Stimulated activated CD8-positive, alpha-beta memory T cell treated with anti-CD3 and anti-CD28 coated beads, Interleukin-12 subunit alpha, Interleukin-12 subunit beta, amount 100 ng/mL, for 24 hours (primary cell): ENCODE results near the gene CD244.

ENCODE experiments used
- DNase-seq: peaks from one replicate; pipeline ENCODE4 v3.0.0-alpha.2; 2020; ENCODE audit errors: extremely low read depth

Gene CD244

DNA sequence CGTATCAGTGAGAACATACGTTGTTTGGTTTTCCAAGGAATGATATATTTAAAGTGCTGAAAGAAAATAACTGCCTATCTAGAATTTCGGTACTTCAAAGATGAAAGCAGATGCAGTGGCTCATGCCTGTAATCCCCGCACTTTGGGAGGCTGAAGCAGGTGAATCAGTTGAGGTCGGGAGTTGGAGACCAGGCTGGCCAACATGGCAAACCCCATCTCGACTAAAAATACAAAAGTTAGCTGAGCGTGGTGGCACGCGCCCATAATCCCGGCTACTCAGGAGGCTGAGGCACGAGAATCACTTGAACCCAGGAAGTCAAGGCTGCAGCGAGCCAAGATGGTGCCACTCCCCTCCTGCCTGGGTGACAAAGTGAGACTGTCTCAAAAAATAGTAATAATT, 16.4 kb downstream of the CD244 start:
- no peak for DNase-seq

GRCh38 chr1:160844447-160845232, 18.0 kb downstream of the CD244 start:
- no peak for DNase-seq

DNA sequence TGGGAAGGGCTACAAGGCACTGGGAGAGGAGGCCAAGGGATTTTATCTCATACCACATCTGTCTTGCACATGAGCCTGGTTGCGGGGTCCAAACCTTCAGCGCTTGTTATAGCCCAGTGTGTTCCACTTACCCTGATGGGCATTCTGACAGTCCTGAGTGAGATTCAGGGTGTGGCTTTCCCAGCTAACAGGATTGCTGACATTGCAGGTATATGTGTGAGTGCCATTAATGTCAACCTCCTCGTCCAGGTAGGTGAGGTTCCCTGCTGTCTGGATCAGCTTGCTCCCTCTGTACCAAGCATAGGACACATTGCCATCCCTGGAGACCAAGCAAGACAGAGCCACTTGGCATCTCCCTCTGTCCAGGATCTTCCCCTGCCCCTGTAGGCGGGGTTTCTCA, 21.6 kb downstream of the CD244 start:
- no peak for DNase-seq

GRCh38 chr1:160839746-160840145, 22.9 kb downstream of the CD244 start:
- DNase-seq = no peak

DNA sequence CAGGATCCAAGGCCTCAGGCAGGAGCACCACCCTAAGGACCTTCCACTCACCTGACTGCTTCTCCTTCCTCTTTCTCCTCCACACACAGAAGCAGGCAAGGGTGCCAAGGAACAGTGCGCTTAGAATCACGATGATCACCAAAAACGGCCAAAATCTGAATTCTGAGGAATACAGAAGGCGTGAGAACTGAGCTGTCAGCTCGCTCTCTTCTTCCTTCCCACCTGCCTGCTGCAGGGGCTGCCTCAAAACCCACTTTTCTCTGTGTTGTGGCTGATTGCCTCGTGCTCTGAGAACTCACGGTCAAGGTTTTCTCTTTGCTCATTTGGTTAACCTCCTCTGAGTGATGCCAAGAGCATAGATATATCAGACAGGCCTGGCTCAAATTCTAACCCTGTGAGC, 23.8 kb downstream of the CD244 start:
- DNase-seq = no peak

GRCh38 chr1:160837558-160838205, 25.0 kb downstream of the CD244 start:
- peak; percentile 55 for DNase-seq

DNA sequence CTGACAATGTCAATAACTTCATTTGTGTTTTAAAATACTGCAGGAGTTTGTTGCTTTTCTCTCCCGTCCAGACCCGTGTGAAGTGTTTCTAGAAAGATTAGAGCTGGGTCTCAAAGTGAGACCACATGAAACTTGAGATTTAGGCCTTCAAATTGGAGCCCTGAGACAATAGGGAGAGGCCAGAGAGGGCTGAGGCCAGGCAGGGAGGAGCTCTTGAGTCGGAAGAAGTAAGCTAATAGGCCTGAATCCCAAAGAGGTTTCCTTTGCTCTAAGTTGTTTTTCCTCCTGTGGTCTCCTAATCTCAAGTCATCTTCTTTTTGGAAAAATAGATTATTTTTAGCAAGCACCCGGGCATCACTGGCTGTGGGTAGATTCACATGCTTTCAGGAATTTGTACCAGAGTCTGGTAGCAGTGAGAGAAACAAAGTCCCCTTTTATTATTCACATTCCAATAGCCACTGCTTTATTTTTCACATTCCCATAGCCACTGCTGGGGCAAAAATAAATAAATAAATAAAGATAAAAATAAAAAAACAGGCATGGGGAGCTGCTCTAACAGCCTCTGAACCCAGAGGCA, 25.6 kb downstream of the CD244 start:
- no peak for DNase-seq

DNA sequence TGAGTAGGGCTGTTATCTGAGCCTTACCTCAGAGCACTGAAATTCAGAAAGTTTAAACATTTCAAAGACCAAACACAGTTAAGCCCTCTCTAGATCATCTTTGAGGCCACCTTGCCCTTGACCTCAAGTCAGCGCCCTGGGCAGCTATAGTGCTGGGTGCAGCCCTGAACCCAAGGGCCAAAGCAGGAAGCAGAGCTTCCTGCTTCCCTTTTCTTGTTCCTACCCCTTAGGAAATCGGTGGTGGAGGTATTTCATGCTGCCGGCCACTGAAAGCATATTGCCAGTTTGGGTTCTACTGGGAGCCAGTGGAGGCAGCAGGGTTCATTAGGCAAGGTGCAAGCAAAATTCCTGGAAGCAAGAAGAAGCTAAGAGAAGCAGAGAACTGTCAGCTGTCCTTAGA, 26.1 kb downstream of the CD244 start:
- DNase-seq = no peak

- DNase-seq = no peak
Measured at GRCh38 chr1:160835751-160836150, 26.9 kb downstream of the CD244 start.

DNA sequence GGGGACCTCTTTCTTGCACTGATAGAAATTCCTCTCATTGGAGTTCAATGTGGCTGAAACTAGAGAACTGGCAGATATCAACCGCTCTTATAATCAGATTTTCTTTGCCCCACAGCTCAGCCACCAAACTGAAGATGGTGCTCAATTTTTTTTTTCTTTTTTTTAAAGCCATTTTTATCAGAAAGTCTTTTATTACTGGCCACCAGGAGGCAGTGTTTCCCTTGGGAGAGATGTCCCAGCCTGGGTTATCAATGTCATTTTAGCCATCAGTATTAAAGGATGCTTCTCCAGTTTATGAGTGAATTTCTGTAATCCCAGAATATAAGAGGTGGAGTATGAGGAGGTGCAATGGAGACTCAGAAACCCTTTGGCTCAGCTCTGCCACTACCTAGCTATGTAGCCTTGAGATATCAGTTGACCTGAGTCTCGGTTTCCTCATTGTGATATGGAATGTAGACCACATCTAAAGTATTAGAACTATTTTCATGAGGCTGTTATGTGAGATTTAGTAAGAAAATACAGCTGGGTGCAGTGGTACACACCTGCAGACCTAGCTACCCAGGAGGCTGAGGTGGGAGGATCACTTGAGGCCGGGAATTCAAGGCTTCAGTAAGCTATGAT, 27.6 kb downstream of the CD244 start:
- no peak for DNase-seq

DNA sequence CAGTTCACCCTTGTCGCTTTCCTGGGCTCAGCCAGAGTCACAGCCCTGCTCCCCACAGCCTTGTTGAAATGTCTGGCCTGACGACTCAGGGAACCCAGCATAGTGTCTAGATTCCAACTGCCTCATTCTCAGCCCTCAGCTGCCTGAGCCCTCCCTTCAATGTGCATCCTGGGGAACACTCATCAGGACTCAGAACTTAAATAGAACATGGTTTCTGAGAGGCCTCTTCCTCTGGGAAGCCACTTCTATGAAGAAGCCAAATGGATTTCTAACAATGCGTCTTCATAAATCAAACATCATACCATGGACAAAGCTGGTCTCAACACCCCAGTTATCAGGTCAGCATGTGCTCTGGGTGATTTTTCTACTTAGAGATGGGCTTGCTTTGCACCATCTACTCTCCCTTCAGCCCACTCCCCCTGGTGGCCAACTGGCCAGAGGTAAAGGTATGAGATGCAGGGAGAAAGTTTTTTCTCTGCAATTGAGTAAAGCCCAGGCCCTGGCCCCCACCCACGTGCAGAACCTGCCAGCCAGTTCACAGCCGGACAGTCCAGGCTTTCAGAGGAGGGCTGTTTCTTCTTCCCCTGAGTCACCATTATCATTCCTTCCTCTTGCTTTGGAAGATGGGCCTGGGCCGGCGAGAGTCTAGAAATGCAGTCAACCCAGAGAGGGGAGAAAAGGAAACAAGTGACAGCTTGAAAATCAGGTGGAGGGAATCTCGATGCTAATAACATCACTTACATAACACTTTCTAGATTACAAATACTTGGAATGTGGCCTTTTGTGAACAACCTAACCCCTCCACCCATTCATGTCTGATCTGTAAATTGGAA, 32.1 kb downstream of the CD244 start:
- DNase-seq = peak; percentile 45

GRCh38 chr1:160829766-160830165, 32.9 kb downstream of the CD244 start:
- DNase-seq = no peak

DNA sequence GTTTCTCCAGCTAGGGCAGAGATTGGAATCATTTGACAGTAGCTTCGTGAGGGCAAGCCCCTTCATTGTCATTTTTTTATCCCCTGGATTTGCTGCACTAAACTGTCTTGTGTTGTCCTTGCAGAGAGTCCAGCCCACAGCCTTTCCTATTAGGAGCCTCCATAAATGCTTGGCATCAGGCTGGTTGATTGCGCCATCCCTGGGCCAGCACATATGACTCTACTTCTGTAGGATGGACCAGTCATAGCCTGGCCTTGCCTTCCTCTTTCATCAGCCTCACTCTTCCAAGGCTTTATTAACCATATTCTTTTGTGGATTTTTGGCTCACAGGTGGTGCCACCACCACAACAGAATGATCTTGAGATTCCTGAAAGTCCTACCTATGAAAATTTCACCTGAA, 35.3 kb downstream of the CD244 start:
- DNase-seq = no peak

- DNase-seq = no peak
Measured at GRCh38 chr1:160826546-160826945, 36.1 kb downstream of the CD244 start.

DNA sequence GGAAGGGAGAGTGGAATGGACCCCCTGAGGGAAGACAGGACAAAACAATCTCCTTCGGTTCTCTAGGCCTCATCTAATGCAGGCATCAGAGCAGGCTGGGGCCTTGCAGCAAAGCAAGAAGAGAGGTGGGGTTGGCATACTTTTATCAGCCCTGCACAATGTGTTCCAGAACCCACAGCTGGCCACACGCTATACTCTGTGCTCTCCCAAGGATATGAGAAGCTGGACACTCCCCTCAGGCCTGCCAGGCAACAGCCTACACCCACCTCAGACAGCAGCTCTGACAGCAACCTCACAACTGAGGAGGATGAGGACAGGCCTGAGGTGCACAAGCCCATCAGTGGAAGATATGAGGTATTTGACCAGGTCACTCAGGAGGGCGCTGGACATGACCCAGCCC, 39.4 kb downstream of the CD244 start:
- no peak for DNase-seq

DNA sequence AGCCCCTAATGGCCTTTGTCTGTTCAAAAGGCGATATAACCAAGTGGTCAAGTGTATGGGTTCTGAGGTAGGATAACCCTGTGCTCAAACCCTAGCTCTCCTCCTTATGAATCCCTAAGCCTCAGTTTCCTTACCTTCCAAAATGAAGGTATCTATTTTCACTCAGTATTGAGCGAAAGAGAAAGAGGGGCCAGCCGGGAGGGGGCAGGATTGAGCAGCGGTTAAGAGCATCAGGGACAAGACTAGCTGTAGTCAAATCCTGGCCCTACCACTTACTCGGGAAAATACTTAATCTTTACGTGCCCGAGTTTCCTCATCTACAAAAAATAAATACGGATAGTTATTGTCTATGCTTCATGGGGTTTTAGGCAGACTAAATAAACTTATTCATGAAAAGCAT, 41.1 kb downstream of the CD244 start:
- DNase-seq = no peak

- DNase-seq = no peak
Measured at GRCh38 chr1:160819186-160819585, 43.5 kb downstream of the CD244 start.

DNA sequence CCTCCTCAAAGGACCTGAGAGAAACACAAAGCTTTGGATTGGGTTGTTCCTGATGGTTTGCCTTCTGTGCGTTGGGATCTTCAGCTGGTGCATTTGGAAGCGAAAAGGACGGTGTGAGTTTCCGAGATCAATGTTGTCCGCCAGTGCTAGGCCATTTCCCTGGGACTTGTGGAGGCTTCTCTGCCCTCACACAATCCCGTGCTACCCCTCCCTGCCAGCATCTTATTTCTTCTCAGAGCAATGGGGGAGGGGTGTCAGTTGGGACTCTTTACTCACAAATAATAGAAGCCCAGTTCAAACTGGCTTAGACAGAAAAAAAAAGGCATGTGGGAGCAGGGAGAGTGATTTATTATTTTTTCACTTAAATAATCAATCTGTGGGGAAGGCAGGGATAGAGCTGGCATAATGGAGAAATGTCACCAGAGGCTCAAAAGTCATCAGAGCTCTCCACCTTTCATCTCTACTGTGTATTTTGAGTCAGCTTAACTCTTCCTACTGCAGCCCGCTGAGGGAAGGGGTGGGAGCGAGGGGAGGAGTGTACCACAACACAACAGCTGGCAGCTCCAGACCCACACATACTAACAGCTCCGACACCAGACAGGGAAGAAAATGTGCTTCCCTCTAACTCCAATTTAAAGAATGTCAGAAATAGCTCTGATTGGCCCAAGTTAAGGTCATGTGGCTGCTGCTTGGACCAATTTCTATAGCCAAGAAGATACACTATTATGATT, 44.3 kb downstream of the CD244 start:
- no peak for DNase-seq

GRCh38 chr1:160814856-160815255, 47.8 kb downstream of the CD244 start:
- DNase-seq = no peak

GRCh38 chr1:160814316-160814715, 48.4 kb downstream of the CD244 start:
- DNase-seq = no peak

GRCh38 chr1:160813215-160813614, 49.5 kb downstream of the CD244 start:
- DNase-seq = no peak
